Colonic mucosa (tissue), 4 donors: ENCODE measurements around the gene TMEM178B. TPM values are rescaled to one million over a fixed set of nuclear protein-coding genes. Genes with fewer than 3 reads are reported as not detected.
"Not testable (repeated sequence)": the region's sequence is repeated elsewhere in the genome, so short reads cannot be mapped to it uniquely, and the experiment has no call there.

Experiments
- DNase-seq: peaks from one replicate; pipeline ENCODE4 v3.0.0-alpha.2; 2020
- H3K27ac ChIP-seq: fragments of 200-600 bp; one replicate; pipeline ENCODE4 v1.8.0; 2021
- H3K27me3 ChIP-seq: fragments of 200-600 bp; one replicate; pipeline ENCODE4 v1.8.0; 2021
- H3K36me3 ChIP-seq: fragments of 200-600 bp; one replicate; pipeline ENCODE4 v1.8.0; 2021
- H3K4me1 ChIP-seq: fragments of 200-600 bp; one replicate; pipeline ENCODE4 v1.8.0; 2021; ENCODE audit warnings: mild to moderate bottlenecking
- H3K4me3 ChIP-seq: fragments of 200-600 bp; one replicate; pipeline ENCODE4 v1.8.0; 2021
- H3K9ac ChIP-seq, 2 donors: one replicate each; pipeline ENCODE4 v1.7.0; 2013; ENCODE audit warnings: control low read depth in 2 of 2, low read depth in 2 of 2, low read length in 2 of 2
- H3K9me3 ChIP-seq: fragments of 200-600 bp; one replicate; pipeline ENCODE4 v1.8.0; 2021
- CTCF ChIP-seq: fragments of 200-600 bp; IDR thresholded peaks from one replicate; pipeline ENCODE4 v1.8.0; 2022; ENCODE audit warnings: antibody characterized with exemption, mild to moderate bottlenecking
- intact Hi-C: fragments of 100-400 bp; cut with DNase I; formaldehyde crosslinking; loops from one replicate; pipeline ENCODE4 v1.14.1; 2022
- total RNA-seq, 2 donors: library from RNA; stranded (reverse); fragmentation: NEBNext Ultra II Directional in 1 of 2; extraction: Animal tissue kit (Norgen Biotek cat#: 25700) in 1 of 2; gene quantifications; one replicate each; pipeline ENCODE4 v1.2.1, GENCODE V29; 2021
- donor health status: healthy.
- donor health status: DM: no; HTN: no; CAD: no.
- donor health status: DM: no; HTN: no; CAD: no.

Gene TMEM178B
- total RNA-seq, 2 donors from 2014 or later: 0.17 to 1.1 TPM

- intact Hi-C loops: no loop called here
- Histone ChIP-seq H3K27ac (no peak overlapping the region), H3K27me3 (no peaks in the 10 kb centered on the region), H3K4me3 (no peak overlapping the region), H3K4me1 (no peaks in the 10 kb centered on the region), H3K9ac (no peak overlapping the region), H3K36me3 (no peaks in the 10 kb centered on the region), H3K9me3 (no peaks in the 10 kb centered on the region)
- no peak for TF ChIP-seq CTCF
- no peak for DNase-seq
Measured at GRCh38 chr7:141374425-141374824, 300.6 kb downstream of the TMEM178B start.

GRCh38 chr7:141375442-141375841 lies 301.6 kb downstream of the TMEM178B start:
- DNase-seq: no peak
- Histone ChIP-seq H3K27me3 (no peaks in the 10 kb centered on the region), H3K36me3 (no peaks in the 10 kb centered on the region), H3K9me3 (no peaks in the 10 kb centered on the region), H3K27ac (no peak overlapping the region), H3K4me3 (no peak overlapping the region), H3K4me1 (no peaks in the 10 kb centered on the region), H3K9ac (no peak overlapping the region)
- no peak for TF ChIP-seq CTCF
- intact Hi-C loops: no loop called here

GRCh38 chr7:141377906-141378305 lies 304.0 kb downstream of the TMEM178B start:
- Histone ChIP-seq H3K4me3 (no peak overlapping the region), H3K9ac (no peak overlapping the region), H3K9me3 (no peaks in the 10 kb centered on the region), H3K36me3 (no peaks in the 10 kb centered on the region), H3K27ac (no peak overlapping the region), H3K27me3 (no peaks in the 10 kb centered on the region), H3K4me1 (no peaks in the 10 kb centered on the region)
- intact Hi-C loops: no loop called here
- DNase-seq: no peak
- no peak for TF ChIP-seq CTCF

- TF ChIP-seq CTCF: no peak
- no peaks in the 10 kb centered on the region for H3K4me1 ChIP-seq
- no peak overlapping the region for H3K4me3 ChIP-seq
- no peaks in the 10 kb centered on the region for H3K9me3 ChIP-seq
- no peak for DNase-seq
- H3K27ac ChIP-seq: no peak overlapping the region
- no peak overlapping the region for H3K9ac ChIP-seq
- no peaks in the 10 kb centered on the region for H3K36me3 ChIP-seq
- no peaks in the 10 kb centered on the region for H3K27me3 ChIP-seq
- intact Hi-C loops: no loop called here
Measured at GRCh38 chr7:141378405-141378804, 304.5 kb downstream of the TMEM178B start.

- no peak for TF ChIP-seq CTCF
- H3K4me3 ChIP-seq: no peak overlapping the region
- no peaks in the 10 kb centered on the region for H3K9me3 ChIP-seq
- no peaks in the 10 kb centered on the region for H3K27me3 ChIP-seq
- H3K4me1 ChIP-seq: no peaks in the 10 kb centered on the region
- H3K27ac ChIP-seq: no peak overlapping the region
- H3K36me3 ChIP-seq: no peaks in the 10 kb centered on the region
- intact Hi-C loops: no loop called here
- no peak for DNase-seq
- H3K9ac ChIP-seq: no peak overlapping the region
Measured at GRCh38 chr7:141381794-141382427, 308.0 kb downstream of the TMEM178B start.

- intact Hi-C loops, H3K27me3 ChIP-seq, H3K9ac ChIP-seq, H3K36me3 ChIP-seq, H3K27ac ChIP-seq, H3K4me3 ChIP-seq, H3K9me3 ChIP-seq, H3K4me1 ChIP-seq, DNase-seq: not testable (repeated sequence)
Measured at GRCh38 chr7:141383356-141383755, 309.5 kb downstream of the TMEM178B start.
